HepG2 (cell line): ENCODE measurements around the gene SIAH2. TPM values are rescaled to one million over a fixed set of nuclear protein-coding genes. Genes with fewer than 3 reads are reported as not detected.

Source experiments
- ATAC-seq: fragments of 200-7000 bp; cut with Tn5 transposase; 3 replicates; pipeline ENCODE4 v1.9.1; 2020; ENCODE audit warnings: mild to moderate bottlenecking, moderate library complexity
- BruUV-seq: library from RNA; stranded (reverse); fragments of 400-500 nt; replicated peaks from 2 replicates; lab custom pipeline; 2021; lab: Mats Ljungman, UMichigan
- CTCF ChIA-PET: fragments of 300-600 bp; formaldehyde crosslinking; extraction: SDS; loops from one replicate; lab custom pipeline; 2021; ENCODE audit warnings: low total read pairs, inconsistent platforms, low intra/inter-chr PET ratio; lab: Yijun Ruan, JAX
- POLR2A ChIA-PET: fragments of 350-600 bp; sonication (Branson Sonifier 250); formaldehyde crosslinking; loops from one replicate; lab custom pipeline; 2020; ENCODE audit warnings: antibody characterized with exemption, inconsistent platforms; lab: Yijun Ruan, JAX
- DNase-seq: peaks from one replicate; pipeline ENCODE4 v3.0.0-alpha.2; 2015; ENCODE audit warnings: low spot score
- FAIRE-seq: peaks from 3 replicates; lab custom pipeline; 2011; peaks lifted over from hg19 to GRCh38; lab: Jason Lieb, UNC
- H2AFZ ChIP-seq: one replicate; pipeline ENCODE4 v1.6.1; 2011; ENCODE audit warnings: low read length, inconsistent platforms
- H3K27ac ChIP-seq: fragments of 300-600 bp; 3 replicates; pipeline ENCODE4 v1.8.0; 2011; ENCODE audit warnings: mixed run types, mild to moderate bottlenecking, mixed read lengths, low read length, inconsistent platforms; ENCODE audit not compliant: insufficient read depth; ENCODE audit errors: extremely low read length
- H3K27me3 ChIP-seq, 2 experiments: fragments of 200-600 bp in 1 of 2; 2 replicates in 1 of 2; 3 replicates in 1 of 2; pipeline versions ENCODE4 v1.6.0 to v1.8.0; 2011; ENCODE audit warnings: low read length in 2 of 2, mild to moderate bottlenecking in 2 of 2, moderate library complexity in 2 of 2, inconsistent platforms in 1 of 2; ENCODE audit not compliant: insufficient read depth in 2 of 2, control insufficient read depth in 1 of 2
- H3K36me3 ChIP-seq, 2 experiments: fragments of 200-600 bp in 1 of 2; replicated peaks in 1 of 2; 2 replicates in 1 of 2; 3 replicates in 1 of 2; pipeline versions ENCODE4 v1.5.1 to v1.8.0; 2011; ENCODE audit warnings: low read length in 2 of 2, inconsistent platforms in 1 of 2; ENCODE audit not compliant: insufficient read depth in 2 of 2, control insufficient read depth in 1 of 2
- H3K4me1 ChIP-seq: 2 replicates; pipeline ENCODE4 v1.5.1; 2012; ENCODE audit warnings: low read length, inconsistent platforms; ENCODE audit not compliant: insufficient read depth
- H3K4me2 ChIP-seq: 2 replicates; pipeline ENCODE4 v1.6.0; 2011; ENCODE audit warnings: low read depth, low read length, inconsistent platforms
- H3K4me3 ChIP-seq, 3 experiments: fragments of 200-600 bp in 1 of 3; sonication (generic), shearing (Covaris generic) in 1 of 3; replicated peaks in 1 of 3; 2 replicates each; pipeline ENCODE4 v1.5.1; 2011 to 2016; ENCODE audit warnings: low read length in 3 of 3, inconsistent platforms in 2 of 3, low read depth in 2 of 3, mild to moderate bottlenecking in 2 of 3, control low read depth in 1 of 3, mixed read lengths in 1 of 3; ENCODE audit not compliant: insufficient read depth in 1 of 3
- H3K79me2 ChIP-seq: one replicate; pipeline ENCODE4 v1.6.1; 2011; ENCODE audit warnings: low read length, inconsistent platforms; ENCODE audit not compliant: insufficient read depth
- H3K9ac ChIP-seq: 2 replicates; pipeline ENCODE4 v1.6.0; 2011; ENCODE audit warnings: mild to moderate bottlenecking, low read depth, low read length, inconsistent platforms; ENCODE audit not compliant: insufficient read depth
- H3K9me3 ChIP-seq: 2 replicates; pipeline ENCODE4 v1.5.1; 2012; ENCODE audit warnings: mild to moderate bottlenecking, low read length
- H4K20me1 ChIP-seq: 2 replicates; pipeline ENCODE4 v1.6.0; 2011; ENCODE audit warnings: inconsistent platforms, mild to moderate bottlenecking, low read length, moderate library complexity; ENCODE audit not compliant: insufficient read depth
- CBX1 ChIP-seq: IDR thresholded peaks from one replicate; pipeline ENCODE4 v1.6.1; 2016; ENCODE audit warnings: antibody characterized with exemption, low read depth
- LCORL ChIP-seq, 2 experiments: fragments of 450-650 bp in 1 of 2; sonication (generic) in 1 of 2; formaldehyde crosslinking in 1 of 2; IDR thresholded peaks; 2 replicates each; pipeline versions ENCODE4 v1.5.0 to v1.6.1; 2017 to 2020; ENCODE audit warnings: antibody characterized with exemption in 1 of 2, missing genetic modification reagents in 1 of 2
- POGK ChIP-seq: sonication (generic); formaldehyde crosslinking; conservative IDR thresholded peaks from 2 replicates; pipeline ENCODE4 v1.8.0; 2022; ENCODE audit warnings: mild to moderate bottlenecking, moderate library complexity, missing genetic modification reagents
- SSRP1 ChIP-seq: IDR thresholded peaks from 2 replicates; pipeline ENCODE4 v1.6.1; 2016; ENCODE audit warnings: control low read depth
- ZBTB20 ChIP-seq: sonication (generic); formaldehyde crosslinking; IDR thresholded peaks from 2 replicates; pipeline ENCODE4 v1.8.1; 2023; ENCODE audit warnings: missing genetic modification reagents, low read depth, mild to moderate bottlenecking, borderline replicate concordance
- ZBTB7A ChIP-seq: sonication (generic); formaldehyde crosslinking; IDR thresholded peaks from 2 replicates; pipeline ENCODE4 v1.8.0; 2022; ENCODE audit warnings: mild to moderate bottlenecking, missing genetic modification reagents
- ZMYM4 ChIP-seq: sonication (generic); formaldehyde crosslinking; IDR thresholded peaks from 2 replicates; pipeline ENCODE4 v1.8.1; 2023; ENCODE audit warnings: mild to moderate bottlenecking, missing genetic modification reagents
- ZNF138 ChIP-seq: sonication (generic); formaldehyde crosslinking; IDR thresholded peaks from 2 replicates; pipeline ENCODE4 v1.5.0; 2020; ENCODE audit warnings: mild to moderate bottlenecking, low read depth, missing genetic modification reagents
- ZNF235 ChIP-seq: sonication (generic); formaldehyde crosslinking; IDR thresholded peaks from 2 replicates; pipeline ENCODE4 v1.8.1; 2023; ENCODE audit warnings: mild to moderate bottlenecking, missing genetic modification reagents, borderline replicate concordance
- ZNF597 ChIP-seq: sonication (generic); formaldehyde crosslinking; IDR thresholded peaks from 2 replicates; pipeline ENCODE4 v1.5.0; 2020; ENCODE audit warnings: missing genetic modification reagents
- ZNF816 ChIP-seq: sonication (generic); formaldehyde crosslinking; IDR thresholded peaks from 2 replicates; pipeline ENCODE4 v1.8.0; 2022; ENCODE audit warnings: missing genetic modification reagents, mild to moderate bottlenecking, borderline replicate concordance
- WGBS: methylation state at CpG from one replicate; pipeline ENCODE4 v1.1.6; 2017; ENCODE audit warnings: low lambda C conversion rate; 5-methylcytosine and 5-hydroxymethylcytosine counted together
- in situ Hi-C: cut with HindIII; loops from 2 replicates; pipeline ENCODE4 v1.10.0; 2017; ENCODE audit warnings: low pct_unique_long_range_greater_than_20kb; ENCODE audit not compliant: extremely low pct_ligation_motif_present
- intact Hi-C: fragments of 100-400 bp; cut with micrococcal nuclease; formaldehyde crosslinking; loops from one replicate; pipeline ENCODE4 v1.10.0; 2022; ENCODE audit not compliant: unreplicated experiment
- polyA plus RNA-seq, 8 experiments: library from polyadenylated mRNA; depleted of rRNA in 3 of 8; stranded (reverse) in 7 of 8; unstranded in 1 of 8; fragments of >200 nt; fragmentation: Illumina TruSeq in 4 of 8; extraction: Trizol in 4 of 8; gene quantifications; 2 replicates each; pipeline versions ENCODE4 v1.2.1 to v1.2.3, GENCODE V29; 2011 to 2016; ENCODE audit warnings: low read depth in 4 of 8, missing spikeins in 1 of 8, mixed read lengths in 1 of 8; ENCODE audit not compliant: insufficient read depth in 1 of 8
- total RNA-seq, 5 experiments: library from RNA; depleted of rRNA; stranded (reverse); fragments of >200 nt; fragmentation: Illumina TruSeq; extraction: Trizol; gene quantifications; 2 replicates each; pipeline ENCODE4 v1.2.3, GENCODE V29; 2016; ENCODE audit warnings: low read depth in 1 of 5

SIAH2 gene
- total and polyA plus RNA-seq, 2 of the 13 experiments (the other 11 are each of a cell fraction or from before 2014, with no cell fraction given) = 71.8 to 117 TPM

- TF ChIP-seq ZNF597 (no peak), ZNF816 (0 out of 2 replicates have a peak, but pooled peaks have one; percentile 16), CBX1 (no peak), ZMYM4 (CRISPR knock-in tag) (peak; percentile 50; the same call in 1 of the 2 replicates)
Measured at GRCh38 chr3:150759947-150760346, 3.0 kb downstream of the SIAH2 start (continued).

- Histone ChIP-seq H3K4me1 (peaks cover 59% of the 10 kb centered on the region), H3K4me3 (peak overlapping the region; percentile 97 to 100 (median 98); a peak in 4 of 6 replicates), H3K36me3 (peaks cover 5 to 24% of the 10 kb centered on the region in 2 experiments), H3K27ac (peak overlapping the region; percentile 99), H4K20me1 (peaks cover 59% of the 10 kb centered on the region), H3K27me3 (no peaks in the 10 kb centered on the region; a peak in 2 of 5 replicates), H3K9ac (peak overlapping the region; percentile 99; the same call in 1 of the 2 replicates), H3K79me2 (peaks cover 81% of the 10 kb centered on the region), H3K9me3 (no peaks in the 10 kb centered on the region), H3K4me2 (peak overlapping the region; percentile 83), H2AFZ (no peak overlapping the region)
- no peak for FAIRE-seq
- TF ChIP-seq ZBTB7A (CRISPR knock-in tag) = no peak
- TF ChIP-seq LCORL (IDR thresholded peaks at IDR 0.05) = no peak
- TF ChIP-seq LCORL (CRISPR knock-in tag; IDR thresholded peaks at IDR 0.05) = no peak
- TF ChIP-seq SSRP1 = no peak
- TF ChIP-seq POGK (CRISPR knock-in tag) = 0 out of 2 replicates have a peak, but pooled peaks have one; percentile 20
- TF ChIP-seq ZNF235 = no peak
- no peak for TF ChIP-seq ZNF138 (CRISPR knock-in tag)
- no peak for TF ChIP-seq ZBTB20 (CRISPR knock-in tag)
- DNase-seq = no peak
- CTCF ChIA-PET = no interaction called here
- no peak for ATAC-seq
- in situ Hi-C loops = no loop called here
- intact Hi-C loops = no loop called here
- BruUV-seq = no TSS peak
- WGBS = 57% methylated on average over 3 of the region's 3 CpGs
- POLR2A ChIA-PET = interaction anchor here (1.3 to 10.5 kb wide), 6 partner anchors 11 to 24 kb away, joined by 4 to 265 read pairs (median 8); no protein-coding TSS in a partner anchor
Measured at GRCh38 chr3:150759319-150759718, 3.6 kb downstream of the SIAH2 start.
